Inflammatory macrophage (primary cell): Measurements from ENCODE around the gene NXN.
"Not testable (repeated sequence)": the region's sequence is repeated elsewhere in the genome, so short reads cannot be mapped to it uniquely, and the experiment has no call there.

Experiments used
- DNase-seq, 2 donors: peaks; one replicate each; pipeline ENCODE4 v3.0.0-alpha.2; 2020 to 2022

NXN gene

DNA sequence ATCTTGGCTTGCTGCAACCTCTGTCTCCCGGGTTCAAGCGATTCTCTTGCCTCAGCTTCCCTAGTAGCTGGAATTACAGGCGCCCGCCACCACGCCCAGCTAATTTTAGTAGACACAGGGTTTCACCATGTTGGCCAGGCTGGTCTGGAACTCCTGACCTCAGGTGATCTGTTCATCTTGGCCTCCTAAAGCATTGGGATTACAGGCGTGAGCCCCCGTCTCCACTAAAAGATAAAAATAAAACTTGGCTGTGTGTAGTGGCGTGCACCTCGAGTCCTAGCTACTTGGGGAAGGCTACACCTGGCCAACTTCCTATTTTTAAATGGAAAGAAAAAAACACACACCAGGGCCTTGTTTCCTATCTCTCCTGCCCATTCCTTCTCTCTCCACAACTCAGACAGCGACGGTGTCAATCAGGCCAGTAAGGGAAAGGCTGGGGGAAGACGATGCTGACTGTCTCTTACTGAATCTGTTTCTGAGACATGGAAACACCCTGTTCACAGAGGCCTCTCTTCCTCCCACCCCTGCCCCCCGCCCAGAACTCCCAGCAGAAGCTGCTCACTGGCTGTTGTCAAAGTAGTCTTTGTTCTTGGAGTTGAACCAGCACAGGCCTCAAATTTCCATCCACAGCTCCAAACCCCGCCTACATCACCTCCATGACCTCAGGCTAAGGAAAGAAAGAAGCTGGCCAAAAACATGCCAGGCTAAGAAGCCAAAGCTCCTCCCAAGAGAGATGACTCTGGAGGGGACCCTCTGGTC, 96.6 kb downstream of the NXN start:
- no peak for DNase-seq

DNA sequence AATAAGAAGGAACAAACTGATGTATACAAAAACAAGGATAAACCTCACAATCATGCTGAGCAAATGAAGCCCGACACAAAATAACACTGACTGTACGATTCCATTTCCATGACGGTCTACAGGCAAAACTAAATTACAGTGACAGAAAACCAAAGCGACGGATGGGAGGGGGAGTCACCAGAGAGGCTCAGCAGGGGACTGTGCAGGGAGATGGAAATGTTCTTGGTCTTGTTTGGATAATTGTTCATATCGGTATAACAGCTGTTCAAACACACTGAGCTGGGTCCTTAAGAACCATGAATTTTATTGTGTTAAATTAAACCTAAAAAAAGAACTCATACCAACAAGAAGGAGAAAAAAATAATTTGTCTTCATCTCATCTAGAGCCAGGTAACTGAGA, 97.8 kb downstream of the NXN start:
- no peak for DNase-seq

DNA sequence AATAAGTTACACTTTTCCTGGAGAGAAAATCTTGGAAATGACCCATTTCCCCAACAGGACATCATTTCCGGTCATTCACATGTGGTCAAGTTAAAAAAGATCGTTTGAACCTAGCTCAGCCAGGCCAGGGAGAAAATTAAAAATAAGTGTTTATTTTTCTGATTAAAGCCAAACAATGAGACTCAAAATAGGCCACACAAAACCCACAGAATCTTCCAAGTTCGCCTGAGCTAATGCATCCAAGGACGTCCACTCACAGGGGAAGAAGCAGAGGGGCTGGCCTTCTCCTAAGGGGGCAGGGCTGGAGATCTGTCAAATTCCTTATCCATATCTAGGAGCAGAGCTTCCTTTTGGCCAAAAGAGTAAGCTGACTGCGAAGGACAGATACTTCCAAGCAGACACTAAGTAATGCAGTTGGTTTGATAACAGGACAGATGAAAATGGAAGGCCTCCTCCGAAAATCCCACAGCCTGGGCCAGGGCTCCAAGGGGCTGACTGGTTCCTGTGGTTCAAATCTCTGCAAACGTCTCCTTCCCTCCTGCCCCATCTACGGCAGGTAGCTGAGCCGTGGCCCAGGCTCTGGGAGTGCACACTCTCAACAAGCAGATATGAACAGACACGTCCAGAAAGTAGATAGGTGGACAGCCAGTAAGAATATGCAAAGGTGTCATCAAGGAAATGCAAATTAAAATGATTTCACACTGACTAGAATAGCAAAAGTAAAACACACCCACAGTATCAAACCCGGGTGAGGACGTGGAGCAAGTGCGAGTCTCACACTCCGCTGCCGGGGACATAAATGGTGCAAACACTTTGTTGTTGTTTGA, 98.9 kb downstream of the NXN start:
- no peak for DNase-seq

- peak; percentile 25 to 45 for DNase-seq
Measured at GRCh38 chr17:879546-880442, 99.8 kb downstream of the NXN start.

- no peak for DNase-seq
Measured at GRCh38 chr17:877630-878029, 101.9 kb downstream of the NXN start.

DNA sequence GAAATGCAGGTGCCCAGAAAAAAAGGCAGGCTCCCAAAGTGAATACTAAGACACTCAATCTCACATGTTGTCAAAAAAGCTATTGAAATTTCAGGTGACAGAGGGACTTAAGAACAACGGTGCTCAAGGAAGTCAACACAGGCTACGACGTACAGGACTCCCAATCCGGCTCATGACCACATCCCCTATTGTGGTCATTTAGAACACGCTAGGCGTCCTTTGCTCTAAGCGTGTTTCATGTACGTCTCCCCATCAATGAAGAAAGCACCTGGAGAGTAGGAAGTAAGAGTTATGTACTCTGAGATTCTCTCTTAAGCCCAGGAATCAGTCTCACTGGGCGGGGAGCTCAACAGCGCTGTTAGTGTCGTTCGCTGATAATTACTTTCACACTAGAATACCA, 103.3 kb downstream of the NXN start:
- DNase-seq = no peak

- not testable (repeated sequence) for DNase-seq
Measured at GRCh38 chr17:874590-874989, 105.0 kb downstream of the NXN start.

DNA sequence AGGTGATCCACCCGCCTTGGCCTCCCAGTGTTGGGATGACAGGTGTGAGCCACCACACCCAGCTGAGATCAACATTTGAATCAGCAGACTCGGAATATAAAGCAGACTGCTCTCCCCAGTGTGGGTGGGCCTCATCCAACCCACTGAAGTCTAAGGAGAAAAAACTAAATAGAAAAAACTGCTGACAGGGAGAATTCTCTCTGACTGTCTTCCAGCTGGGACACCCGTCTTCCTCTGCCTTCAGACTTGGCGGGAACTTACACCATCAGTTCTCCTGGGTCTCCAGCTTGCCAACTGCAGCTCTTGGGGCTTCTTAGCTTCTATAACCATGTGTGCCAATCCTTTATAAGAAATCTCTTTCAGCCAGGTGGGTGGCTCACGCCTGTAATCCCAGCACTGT, 106.7 kb downstream of the NXN start:
- DNase-seq = no peak

GRCh38 chr17:871751-872519, 107.6 kb downstream of the NXN start:
- no peak for DNase-seq

- DNase-seq = no peak
Measured at GRCh38 chr17:869567-870525, 109.7 kb downstream of the NXN start.

DNA sequence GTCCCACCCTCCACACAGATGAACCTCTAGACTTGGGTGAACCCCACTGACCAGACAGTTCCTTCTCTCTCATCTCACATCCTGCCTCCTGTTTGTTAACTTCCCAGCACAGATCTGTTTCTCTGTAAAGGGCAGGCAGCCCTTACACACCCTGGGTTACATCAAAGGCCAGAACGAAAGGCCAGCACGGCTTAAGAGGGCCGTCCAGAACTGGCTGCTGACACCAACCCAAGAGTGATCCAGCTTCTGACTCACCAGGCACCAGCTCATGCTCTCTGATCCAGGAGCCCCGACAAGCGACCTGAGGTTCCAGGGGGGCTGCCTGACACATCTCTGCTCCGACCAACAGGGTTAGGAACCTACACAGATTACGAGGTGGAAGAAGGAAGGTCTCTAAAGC, 110.5 kb downstream of the NXN start:
- DNase-seq = no peak

- DNase-seq = no peak
Measured at GRCh38 chr17:867896-868489, 111.6 kb downstream of the NXN start.

GRCh38 chr17:867238-867637, 112.3 kb downstream of the NXN start:
- DNase-seq = not testable (repeated sequence)

- no peak for DNase-seq
Measured at GRCh38 chr17:866568-867103, 112.9 kb downstream of the NXN start.

- no peak for DNase-seq
Measured at GRCh38 chr17:864315-864714, 115.3 kb downstream of the NXN start.

GRCh38 chr17:863880-864279, 115.7 kb downstream of the NXN start:
- no peak for DNase-seq

- no peak for DNase-seq
Measured at GRCh38 chr17:862582-862981, 117.0 kb downstream of the NXN start.

GRCh38 chr17:861364-861763, 118.2 kb downstream of the NXN start:
- no peak for DNase-seq

- no peak for DNase-seq
Measured at GRCh38 chr17:860805-861204, 118.8 kb downstream of the NXN start.

DNA sequence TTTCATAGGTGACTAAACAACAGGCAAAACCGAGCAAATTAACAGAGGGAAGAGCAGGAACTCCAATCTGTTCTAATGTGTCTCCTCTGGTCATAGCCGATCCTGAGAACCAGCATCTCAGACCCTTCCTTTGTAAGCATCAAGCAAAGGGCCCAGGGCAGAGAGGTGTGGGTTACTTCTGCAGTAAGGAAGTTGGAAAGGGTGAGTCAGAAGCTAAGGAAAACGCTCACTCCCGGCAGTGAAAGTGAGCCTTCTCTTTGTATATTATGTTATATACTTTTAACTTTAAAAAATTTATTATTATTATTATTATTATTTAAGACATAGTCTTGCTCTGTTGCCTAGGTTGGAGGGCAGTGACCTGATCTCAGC, 119.8 kb downstream of the NXN start:
- DNase-seq = no peak
